GM20000 (cell line): ENCODE results near the gene LTC4S.

Experiments
- DNase-seq: peaks from one replicate; pipeline ENCODE4 v3.0.0; 2012; ENCODE audit warnings: low spot score
- TF ChIP-seq, protein P1 (sequence below): IDR thresholded peaks from 2 replicates; pipeline ENCODE4 v1.5.1; 2012; ENCODE audit warnings: mild to moderate bottlenecking, control low read depth; ENCODE audit errors: extremely low read depth, missing control alignments

LTC4S gene

DNA sequence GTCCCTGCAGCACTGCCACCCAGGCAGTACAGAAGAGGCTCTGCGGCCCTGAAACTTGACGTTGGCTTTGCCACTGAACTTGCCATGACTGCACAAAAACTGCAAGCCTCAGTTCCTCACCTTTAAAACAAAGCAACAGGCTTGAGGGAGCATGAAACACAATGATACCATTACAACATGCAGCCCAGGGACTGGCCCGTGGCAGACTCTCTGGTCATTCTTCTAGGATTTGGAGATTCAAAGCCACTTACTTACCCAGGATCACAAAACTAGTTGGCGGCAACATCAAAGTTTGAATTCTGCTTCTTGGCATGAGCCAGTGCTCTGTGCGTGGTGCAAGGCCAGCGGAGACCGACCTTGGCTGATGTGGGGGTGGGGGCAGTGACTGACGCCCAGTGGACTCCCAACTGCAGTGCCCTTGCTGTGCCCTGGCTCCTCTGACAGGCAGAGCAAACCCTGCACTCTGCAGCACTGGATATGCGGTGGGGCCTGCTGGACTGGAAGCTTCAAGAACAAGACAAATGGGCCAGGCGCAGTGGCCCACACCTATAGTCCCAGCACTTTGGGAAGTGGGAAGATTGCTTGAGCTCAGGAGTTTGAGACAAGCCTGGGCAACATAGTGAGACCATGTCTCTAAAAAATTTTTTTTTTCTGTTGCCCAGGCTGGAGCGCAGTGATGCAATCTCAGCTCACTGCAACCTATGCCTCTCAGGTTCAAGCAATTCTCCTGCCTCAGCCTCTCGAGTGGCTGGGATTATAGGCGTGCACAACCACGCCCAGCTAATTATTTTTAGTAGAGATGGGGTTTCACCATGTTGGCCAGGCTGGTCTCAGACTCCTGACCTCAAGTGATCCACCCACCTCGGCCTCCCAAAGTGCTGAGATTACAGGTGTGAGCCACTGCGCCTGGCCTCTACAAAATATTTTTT, 45.8 kb downstream of the LTC4S start:
- TF ChIP-seq, protein P1, sequence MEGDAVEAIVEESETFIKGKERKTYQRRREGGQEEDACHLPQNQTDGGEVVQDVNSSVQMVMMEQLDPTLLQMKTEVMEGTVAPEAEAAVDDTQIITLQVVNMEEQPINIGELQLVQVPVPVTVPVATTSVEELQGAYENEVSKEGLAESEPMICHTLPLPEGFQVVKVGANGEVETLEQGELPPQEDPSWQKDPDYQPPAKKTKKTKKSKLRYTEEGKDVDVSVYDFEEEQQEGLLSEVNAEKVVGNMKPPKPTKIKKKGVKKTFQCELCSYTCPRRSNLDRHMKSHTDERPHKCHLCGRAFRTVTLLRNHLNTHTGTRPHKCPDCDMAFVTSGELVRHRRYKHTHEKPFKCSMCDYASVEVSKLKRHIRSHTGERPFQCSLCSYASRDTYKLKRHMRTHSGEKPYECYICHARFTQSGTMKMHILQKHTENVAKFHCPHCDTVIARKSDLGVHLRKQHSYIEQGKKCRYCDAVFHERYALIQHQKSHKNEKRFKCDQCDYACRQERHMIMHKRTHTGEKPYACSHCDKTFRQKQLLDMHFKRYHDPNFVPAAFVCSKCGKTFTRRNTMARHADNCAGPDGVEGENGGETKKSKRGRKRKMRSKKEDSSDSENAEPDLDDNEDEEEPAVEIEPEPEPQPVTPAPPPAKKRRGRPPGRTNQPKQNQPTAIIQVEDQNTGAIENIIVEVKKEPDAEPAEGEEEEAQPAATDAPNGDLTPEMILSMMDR: no peak

DNA sequence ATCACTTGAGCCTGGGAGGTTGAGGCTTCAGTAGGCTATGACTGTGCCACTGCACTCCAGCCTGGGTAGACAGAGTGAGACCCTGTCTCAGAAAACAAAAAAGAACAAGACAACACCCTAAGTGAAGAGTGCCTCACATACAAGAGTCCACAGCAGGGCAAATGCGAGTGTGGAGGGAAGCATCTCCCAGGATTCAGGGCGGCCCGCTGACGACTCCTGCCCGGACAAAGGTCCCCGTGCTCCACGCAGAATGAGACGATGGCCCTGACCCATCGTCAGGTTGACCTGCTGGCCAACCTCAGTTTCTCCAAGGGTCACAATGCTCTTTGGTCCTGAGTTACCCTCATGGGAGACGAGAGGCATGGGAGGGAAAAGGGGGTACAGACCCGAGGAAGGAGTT, 46.5 kb downstream of the LTC4S start:
- DNase-seq: no peak
- TF ChIP-seq, protein P1: no peak

More for the DNA sequence above, 45.8 kb downstream of the LTC4S start:
- DNase-seq: no peak

DNA sequence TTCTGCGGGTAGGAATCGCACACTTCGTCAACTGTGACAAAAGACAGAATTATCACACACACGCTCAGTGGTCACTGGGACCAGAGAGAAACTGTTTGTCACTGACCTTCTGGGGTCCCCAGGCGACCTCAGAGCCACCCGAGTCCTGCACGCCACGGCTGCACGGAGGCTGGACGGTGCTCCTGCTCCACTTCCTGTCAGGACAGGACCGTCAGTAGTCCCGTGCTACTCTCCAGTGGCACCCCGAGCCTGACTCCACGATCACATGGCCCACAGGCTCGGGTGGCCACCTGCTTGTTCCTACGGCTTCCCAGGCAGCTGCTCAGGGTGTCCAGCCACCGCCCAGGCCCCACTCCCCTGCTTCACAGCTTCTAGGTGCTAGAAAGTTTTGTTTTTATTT, 47.0 kb downstream of the LTC4S start:
- TF ChIP-seq, protein P1: no peak
- no peak for DNase-seq

DNA sequence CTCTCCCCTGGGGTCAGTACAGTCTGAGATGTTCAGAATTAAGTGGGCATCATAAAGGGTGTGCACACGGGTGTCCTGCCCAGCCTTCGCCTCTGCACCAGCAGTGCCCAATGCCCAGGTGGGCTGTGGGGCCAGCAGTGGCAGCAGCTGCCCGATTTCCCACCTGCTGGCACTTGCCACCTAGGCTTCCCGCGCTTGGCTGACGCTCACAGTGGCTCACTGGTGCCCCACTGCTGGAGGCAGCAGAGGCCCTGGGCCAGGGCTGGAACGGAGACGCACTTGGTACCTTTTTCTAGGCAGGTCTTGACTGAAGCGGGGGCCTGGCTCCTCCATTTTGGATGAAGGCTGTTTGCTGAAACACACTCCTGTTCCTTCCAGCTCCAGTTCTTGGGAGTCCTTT, 47.8 kb downstream of the LTC4S start:
- no peak for DNase-seq
- TF ChIP-seq, protein P1: no peak
